GM23248 (cell line): ENCODE measurements around the gene FAM240A. TPM values are rescaled to one million over a fixed set of nuclear protein-coding genes. Genes with fewer than 3 reads are reported as not detected.

Experiments
- DNase-seq: peaks from one replicate; pipeline ENCODE4 v3.0.0-alpha.2; 2015
- H2AFZ ChIP-seq: fragments of 200-600 bp; sonication (generic); 2 replicates; pipeline ENCODE4 v1.6.1; 2016; ENCODE audit warnings: antibody characterized with exemption
- H3F3A ChIP-seq: fragments of 200-600 bp; sonication (generic); 2 replicates; pipeline ENCODE4 v1.6.1; 2016; ENCODE audit warnings: mild to moderate bottlenecking, antibody characterized with exemption, mixed run types; ENCODE audit not compliant: insufficient read depth
- H3K27ac ChIP-seq: fragments of 200-600 bp; sonication (generic); 2 replicates; pipeline ENCODE4 v1.5.1; 2016; ENCODE audit warnings: mild to moderate bottlenecking
- H3K27me3 ChIP-seq: fragments of 200-600 bp; sonication (generic); replicated peaks from 2 replicates; pipeline ENCODE4 v1.6.1; 2016; ENCODE audit warnings: mild to moderate bottlenecking; ENCODE audit not compliant: insufficient read depth
- H3K36me3 ChIP-seq: fragments of 200-600 bp; sonication (generic); 2 replicates; pipeline ENCODE4 v1.6.1; 2016; ENCODE audit warnings: low read depth, mild to moderate bottlenecking
- H3K4me1 ChIP-seq: fragments of 200-600 bp; sonication (generic); 2 replicates; pipeline ENCODE4 v1.6.1; 2016; ENCODE audit warnings: mild to moderate bottlenecking; ENCODE audit not compliant: insufficient read depth
- H3K4me2 ChIP-seq: fragments of 200-600 bp; sonication (generic); one replicate; pipeline ENCODE4 v1.6.1; 2016; ENCODE audit warnings: mild to moderate bottlenecking; ENCODE audit not compliant: unreplicated experiment
- H3K4me3 ChIP-seq: fragments of 200-600 bp; sonication (generic); 2 replicates; pipeline ENCODE4 v1.5.1; 2016; ENCODE audit warnings: mild to moderate bottlenecking
- H3K79me2 ChIP-seq: fragments of 200-600 bp; sonication (generic); 2 replicates; pipeline ENCODE4 v1.6.1; 2016; ENCODE audit warnings: mild to moderate bottlenecking; ENCODE audit not compliant: insufficient read depth
- H3K9ac ChIP-seq: fragments of 200-600 bp; sonication (generic); 2 replicates; pipeline ENCODE4 v1.6.1; 2016; ENCODE audit warnings: mild to moderate bottlenecking
- H3K9me2 ChIP-seq: fragments of 200-600 bp; sonication (generic); 2 replicates; pipeline ENCODE4 v1.6.1; 2016; ENCODE audit warnings: mixed run types, mild to moderate bottlenecking, moderate library complexity; ENCODE audit not compliant: insufficient read depth
- H3K9me3 ChIP-seq: fragments of 200-600 bp; sonication (generic); one replicate; pipeline ENCODE4 v1.6.1; 2017; ENCODE audit warnings: low read depth
- H4K20me1 ChIP-seq: fragments of 200-600 bp; sonication (generic); 2 replicates; pipeline ENCODE4 v1.6.0; 2016; ENCODE audit not compliant: insufficient read depth
- EZH2 ChIP-seq: fragments of 200-600 bp; sonication (generic); IDR thresholded peaks from 2 replicates; pipeline ENCODE4 v1.6.1; 2018; ENCODE audit warnings: antibody characterized with exemption, mild to moderate bottlenecking; ENCODE audit not compliant: insufficient read depth, poor library complexity, severe bottlenecking
- EZH2phosphoT487 ChIP-seq: fragments of 200-600 bp; sonication (generic); IDR thresholded peaks from 2 replicates; pipeline ENCODE4 v1.6.1; 2018; ENCODE audit warnings: antibody characterized with exemption, moderate library complexity, mild to moderate bottlenecking, low read depth; ENCODE audit not compliant: insufficient read depth
- WGBS, 2 experiments: methylation state at CpG; one replicate each; pipeline ENCODE4 v1.1.6; 2015 to 2017; ENCODE audit warnings: low lambda C conversion rate in 2 of 2, low coverage in 1 of 2; ENCODE audit errors: missing lambda C conversion rate in 2 of 2; 5-methylcytosine and 5-hydroxymethylcytosine counted together
- in situ Hi-C: fragments of 300-500 bp; cut with MboI; formaldehyde crosslinking; loops from 2 replicates; pipeline ENCODE4 v1.15.0; 2020
- polyA plus RNA-seq: library from polyadenylated mRNA; unstranded; fragments of >200 nt; fragmentation: Nextera tagmentation; extraction: Ambion mirVana; gene quantifications from 2 replicates; pipeline ENCODE4 v1.2.1, GENCODE V29; 2016
- total RNA-seq: library from RNA; depleted of rRNA; stranded (reverse); fragments of >200 nt; shearing (Covaris generic); gene quantifications from 2 replicates; pipeline ENCODE4 v1.2.3, GENCODE V29; 2014

FAM240A gene
- total and polyA plus RNA-seq, 2 experiments from 2014 or later = not detected

DNA sequence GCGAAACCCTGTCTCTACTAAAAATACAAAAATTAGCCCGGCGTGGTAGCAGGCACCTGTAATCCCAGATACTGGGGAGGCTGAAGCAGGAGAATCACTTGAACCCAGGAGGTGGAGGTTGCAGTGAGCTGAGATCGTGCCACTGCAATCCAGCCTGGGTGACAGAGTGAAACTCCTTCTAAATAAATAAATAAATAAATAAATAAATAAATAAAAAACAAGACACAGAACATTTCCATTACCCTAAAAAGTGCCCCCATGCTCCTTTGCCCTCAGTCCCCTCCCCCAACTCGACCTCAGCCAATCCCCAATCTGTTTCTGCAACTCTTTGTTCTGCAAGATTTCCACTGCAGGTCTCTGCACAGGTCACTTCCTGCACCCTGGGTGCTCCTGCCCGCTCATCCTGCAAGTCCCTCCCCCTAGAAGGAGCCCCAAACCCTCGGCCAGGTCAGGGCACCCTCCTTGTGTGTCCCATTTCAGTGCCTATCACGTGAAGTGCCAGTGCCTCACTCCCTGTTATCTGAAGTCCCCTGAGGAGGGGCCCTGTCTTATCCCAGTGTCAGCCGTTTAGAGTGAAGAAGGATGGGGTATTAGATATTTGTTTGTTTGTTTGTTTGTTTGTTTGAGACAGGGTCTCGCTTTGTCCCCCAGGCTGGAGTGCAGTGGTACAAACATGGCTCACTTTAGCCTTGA lies 1.1 kb downstream of the FAM240A start:
- TF ChIP-seq EZH2phosphoT487 = no peak
- TF ChIP-seq EZH2 = no peak
- H3K4me2 ChIP-seq = no peak overlapping the region
- WGBS, 2 experiments = 73 to 76% methylated on average over 10 of the region's 10 CpGs
- DNase-seq = no peak
- H3K9me3 ChIP-seq = no peaks in the 10 kb centered on the region
- no peaks in the 10 kb centered on the region for H3K9me2 ChIP-seq
- no peak overlapping the region for H3K4me3 ChIP-seq
- no peaks in the 10 kb centered on the region for H3K4me1 ChIP-seq
- in situ Hi-C loops = no loop called here
- H3K36me3 ChIP-seq = no peaks in the 10 kb centered on the region
- H3K27ac ChIP-seq = no peak overlapping the region
- no peaks in the 10 kb centered on the region for H4K20me1 ChIP-seq
- H3K79me2 ChIP-seq = no peaks in the 10 kb centered on the region
- no peak overlapping the region for H3K9ac ChIP-seq
- no peaks in the 10 kb centered on the region for H3F3A ChIP-seq
- no peak overlapping the region for H2AFZ ChIP-seq
- no peaks in the 10 kb centered on the region for H3K27me3 ChIP-seq

DNA sequence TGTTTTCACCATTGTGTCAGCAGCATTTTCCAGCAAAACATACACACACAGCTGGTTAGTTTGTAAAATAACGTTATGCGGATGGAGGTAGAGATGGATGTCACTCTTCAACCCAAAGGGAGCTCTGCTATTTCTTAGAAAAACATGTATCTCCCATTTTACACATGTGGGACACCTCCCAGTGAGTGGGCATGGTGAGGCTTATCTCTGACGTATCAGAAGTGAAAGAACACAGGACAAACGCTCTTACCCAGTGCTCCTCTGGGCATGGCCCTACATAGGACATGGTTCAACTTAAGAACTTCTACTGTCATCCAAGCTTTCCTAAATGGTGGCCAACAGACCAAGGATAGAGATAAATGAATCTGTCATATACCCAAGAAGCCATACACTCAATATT lies 2.1 kb downstream of the FAM240A start:
- DNase-seq = no peak
- WGBS, 2 experiments = 78 to 88% methylated on average over 4 of the region's 4 CpGs
- Histone ChIP-seq H3K27ac (no peak overlapping the region), H3K79me2 (no peaks in the 10 kb centered on the region), H3K36me3 (no peaks in the 10 kb centered on the region), H2AFZ (no peak overlapping the region), H4K20me1 (no peaks in the 10 kb centered on the region), H3K27me3 (no peaks in the 10 kb centered on the region), H3K9me3 (no peaks in the 10 kb centered on the region), H3K4me3 (no peak overlapping the region), H3K9ac (no peak overlapping the region), H3K4me1 (no peaks in the 10 kb centered on the region), H3F3A (no peaks in the 10 kb centered on the region), H3K4me2 (no peak overlapping the region), H3K9me2 (no peaks in the 10 kb centered on the region)
- TF ChIP-seq EZH2phosphoT487 (no peak), EZH2 (no peak)
- in situ Hi-C loops = no loop called here

DNA sequence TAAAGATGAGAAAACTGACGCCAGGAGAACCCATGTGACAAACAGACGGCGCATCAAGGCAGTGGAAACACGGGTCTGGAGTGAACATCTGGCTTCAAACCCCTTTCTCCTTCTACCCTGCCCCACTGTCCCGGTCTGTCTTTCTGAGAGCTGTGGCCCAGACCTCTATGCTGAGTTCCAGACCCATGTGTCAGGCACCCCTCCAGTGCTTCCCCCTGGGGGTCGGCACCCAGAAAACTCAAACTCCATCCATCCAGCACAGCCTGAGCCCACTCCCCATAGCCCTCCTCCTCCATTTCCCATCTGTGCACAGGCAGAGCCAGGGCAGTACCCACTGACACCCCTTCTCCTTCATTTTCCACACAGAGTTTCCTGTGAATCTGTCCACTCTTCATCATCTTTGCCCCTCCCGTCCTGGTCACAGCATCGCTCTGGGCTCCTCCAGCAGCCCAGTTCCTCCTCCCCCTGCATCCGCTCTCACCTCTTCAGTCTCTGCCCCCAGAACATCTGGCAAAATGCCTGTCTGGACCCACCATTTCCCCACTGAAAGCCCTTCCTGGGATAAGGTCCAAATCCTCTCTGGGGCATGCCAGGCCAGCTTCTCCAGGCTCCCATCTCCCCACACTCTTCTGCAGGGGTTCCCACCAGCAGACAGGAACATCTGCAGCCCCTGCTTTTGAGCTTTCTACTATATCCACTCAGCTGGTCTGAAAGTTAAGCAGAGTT lies 2.9 kb downstream of the FAM240A start:
- Histone ChIP-seq H3F3A (no peaks in the 10 kb centered on the region), H3K4me3 (no peak overlapping the region), H3K9ac (no peak overlapping the region), H3K27ac (no peak overlapping the region), H3K9me2 (no peaks in the 10 kb centered on the region), H3K4me2 (no peak overlapping the region), H3K36me3 (no peaks in the 10 kb centered on the region), H3K4me1 (peaks cover 5% of the 10 kb centered on the region; the same call in 1 of the 2 replicates), H2AFZ (no peak overlapping the region), H3K79me2 (no peaks in the 10 kb centered on the region), H3K27me3 (no peaks in the 10 kb centered on the region), H3K9me3 (no peaks in the 10 kb centered on the region), H4K20me1 (no peaks in the 10 kb centered on the region)
- TF ChIP-seq EZH2phosphoT487 (no peak), EZH2 (no peak)
- DNase-seq = no peak
- 66 to 67% methylated on average over 9 of the region's 9 CpGs for WGBS, 2 experiments
- in situ Hi-C loops = no loop called here

DNA sequence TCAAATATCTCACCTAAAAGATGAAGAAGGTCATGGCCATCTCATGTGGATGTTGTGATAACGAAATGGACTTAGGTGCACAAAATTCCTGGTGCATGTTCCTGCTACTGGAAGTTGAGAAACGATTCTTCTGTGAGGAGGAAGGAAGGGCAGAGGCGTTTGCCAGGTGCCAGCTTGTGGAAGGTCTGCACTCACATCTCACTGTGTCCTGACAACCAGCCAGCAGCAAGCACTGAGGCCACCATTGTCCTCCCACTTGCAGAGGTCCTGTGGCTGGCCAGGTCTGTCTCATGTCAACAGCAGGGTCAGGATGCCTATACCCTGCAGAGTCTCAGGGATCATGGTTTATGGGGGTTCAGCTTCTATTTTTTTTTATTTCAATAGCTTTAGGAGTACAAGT lies 3.7 kb downstream of the FAM240A start:
- in situ Hi-C loops = no loop called here
- TF ChIP-seq EZH2phosphoT487 = no peak
- no peak for TF ChIP-seq EZH2
- no peak overlapping the region for H3K4me3 ChIP-seq
- no peaks in the 10 kb centered on the region for H3K9me2 ChIP-seq
- WGBS, 2 experiments = 44 to 48% methylated on average over 3 of the region's 3 CpGs
- no peak overlapping the region for H3K4me2 ChIP-seq
- no peaks in the 10 kb centered on the region for H4K20me1 ChIP-seq
- H3K27me3 ChIP-seq = no peaks in the 10 kb centered on the region
- no peaks in the 10 kb centered on the region for H3K9me3 ChIP-seq
- H3K9ac ChIP-seq = no peak overlapping the region
- H3K4me1 ChIP-seq = peaks cover 10% of the 10 kb centered on the region; the same call in 1 of the 2 replicates
- no peak for DNase-seq
- H2AFZ ChIP-seq = no peak overlapping the region
- no peaks in the 10 kb centered on the region for H3K36me3 ChIP-seq
- H3K27ac ChIP-seq = no peak overlapping the region
- H3F3A ChIP-seq = no peaks in the 10 kb centered on the region
- H3K79me2 ChIP-seq = no peaks in the 10 kb centered on the region
